ENCODE data around the gene PDE4D. TPM values are rescaled to one million over a fixed set of nuclear protein-coding genes. Genes with fewer than 3 reads are reported as not detected.

Gene PDE4D
- total RNA-seq, 1 experiment from 2014 or later: 3.3 TPM

DNA sequence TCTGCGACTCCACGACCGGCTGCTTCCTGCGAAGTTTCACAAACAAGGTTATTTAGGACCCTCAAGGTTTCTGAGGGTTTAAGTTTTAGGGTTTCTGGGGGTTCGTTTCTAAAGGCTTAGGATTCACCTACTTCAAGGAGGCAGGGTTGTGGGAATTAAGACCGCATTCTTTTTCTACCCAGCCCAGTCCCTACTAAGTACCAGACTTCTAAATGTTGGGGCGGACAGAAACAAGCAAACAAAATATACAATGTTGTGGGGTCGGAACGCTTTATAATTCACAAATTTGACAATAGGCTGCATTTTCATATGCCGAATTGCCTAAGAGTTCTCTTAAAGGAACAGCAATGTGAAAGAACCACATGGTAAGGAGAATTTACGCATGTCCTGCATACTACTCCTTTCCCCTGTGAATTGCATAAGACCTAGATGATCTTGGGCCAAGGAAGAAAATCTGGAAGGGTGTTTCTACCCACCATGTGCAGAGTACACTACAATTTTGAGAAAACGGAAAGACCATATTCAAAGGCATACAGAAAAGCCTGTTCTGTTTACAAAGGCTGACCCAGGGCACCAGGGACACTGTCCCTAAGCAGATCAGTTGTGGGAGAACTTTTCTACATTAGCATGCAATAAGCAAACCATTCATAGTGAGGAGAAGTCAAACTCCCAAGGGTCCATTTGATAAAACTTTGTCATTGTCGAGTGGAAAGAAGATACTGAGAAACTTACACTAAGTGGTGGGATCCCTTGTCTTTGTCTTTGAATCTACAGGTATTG lies 853.3 kb downstream of the PDE4D start:
- TF ChIP-seq TCF7 (CRISPR knock-in tag; IDR thresholded peaks at IDR 0.05; ENCODE audit: low read depth) (no peak), ARID4B (CRISPR knock-in tag; IDR thresholded peaks at IDR 0.05; ENCODE audit: borderline replicate concordance) (no peak)
- H3K27ac Mint-ChIP-seq: no peak overlapping the region
- H3K9me3 Mint-ChIP-seq: peaks cover 3% of the 10 kb centered on the region; the same call in 1 of the 2 replicates
- ChIA-PET CTCF (interaction anchor here (1.8 kb wide), 1 partner anchor 134 kb away, joined by 6 read pairs; no protein-coding TSS in a partner anchor), POLR2A (no interaction called here)
- ATAC-seq (peak; percentile 5), DNase-seq (ENCODE audit: low spot score) (no peak)
- peak overlapping the region; percentile 87 for H3K4me3 Mint-ChIP-seq
- H3K4me1 Mint-ChIP-seq: peaks cover 22% of the 10 kb centered on the region
- no peaks in the 10 kb centered on the region for H3K36me3 Mint-ChIP-seq
- H3K27me3 Mint-ChIP-seq (ENCODE audit: low read depth): peaks cover 52% of the 10 kb centered on the region

DNA sequence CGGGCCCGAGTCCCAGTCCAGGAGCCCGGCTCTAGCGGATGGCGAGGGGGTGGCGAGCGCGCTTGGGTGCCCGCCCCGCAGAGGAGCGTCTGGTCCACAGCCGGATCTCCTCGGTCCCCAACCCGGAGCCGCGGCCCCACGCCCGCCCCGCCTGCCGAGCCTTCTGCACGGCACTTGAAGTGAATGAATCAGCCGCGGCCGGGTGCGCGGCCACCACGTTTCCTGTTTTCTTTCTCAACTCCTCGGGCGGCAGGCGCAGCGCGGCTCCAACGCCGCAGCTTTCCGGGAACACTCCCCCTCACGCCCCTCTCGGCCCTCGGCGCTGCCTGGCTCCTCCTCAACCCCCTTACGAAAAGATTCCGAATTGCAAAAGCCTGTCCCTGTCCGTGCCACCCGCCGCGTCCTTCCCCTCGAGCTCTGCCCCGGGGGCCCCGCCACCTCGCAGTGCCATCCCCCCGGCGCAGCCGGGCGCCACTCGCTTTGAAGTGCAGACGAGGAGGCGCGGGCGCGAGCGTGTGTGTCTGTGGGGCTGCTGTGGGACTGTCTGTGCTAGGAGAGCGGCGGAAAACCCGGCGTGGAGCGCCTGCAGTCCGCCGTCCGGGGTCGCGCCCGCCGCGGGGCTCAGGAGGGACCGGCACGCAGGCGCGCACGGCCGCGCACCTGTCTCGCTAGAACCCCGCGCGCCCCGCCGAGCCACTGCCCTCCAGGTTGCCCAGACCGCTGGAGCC lies 854.1 kb downstream of the PDE4D start:
- POLR2A ChIA-PET: interaction anchor here (0.6 to 1.2 kb wide), 2 partner anchors 88 to 160 kb away, joined by 3 to 4 read pairs; no protein-coding TSS in a partner anchor
- Mint-ChIP-seq H3K36me3 (no peaks in the 10 kb centered on the region), H3K9me3 (peaks cover 3% of the 10 kb centered on the region; the same call in 1 of the 2 replicates), H3K27me3 (ENCODE audit: low read depth) (peaks cover 52% of the 10 kb centered on the region), H3K4me1 (peaks cover 22% of the 10 kb centered on the region), H3K27ac (no peak overlapping the region), H3K4me3 (peak overlapping the region; percentile 87)
- CTCF ChIA-PET: interaction anchor here (0.6 to 1.8 kb wide), 4 partner anchors 134 to 761 kb away, joined by 3 to 6 read pairs (median 4); no protein-coding TSS in a partner anchor
- peak; percentile 64 for DNase-seq (ENCODE audit: low spot score)
- ATAC-seq: peak; percentile 78
- TF ChIP-seq AR (CRISPR knock-in tag; IDR thresholded peaks at IDR 0.05) (no peak), PRDM15 (CRISPR knock-in tag; IDR thresholded peaks at IDR 0.05) (peak; percentile 95), MYBL2 (CRISPR knock-in tag; IDR thresholded peaks at IDR 0.05) (0 out of 2 replicates have a peak, but pooled peaks have one; percentile 35), ERG (CRISPR knock-in tag; IDR thresholded peaks at IDR 0.05) (no peak), GABPB1 (CRISPR knock-in tag; IDR thresholded peaks at IDR 0.05) (0 out of 2 replicates have a peak, but pooled peaks have one; percentile 7), ZNF423 (CRISPR knock-in tag; IDR thresholded peaks at IDR 0.05) (peak; percentile 53; the same call in 1 of the 2 replicates), NFE2L1 (CRISPR knock-in tag; IDR thresholded peaks at IDR 0.05) (no peak), ZNF671 (CRISPR knock-in tag; IDR thresholded peaks at IDR 0.05) (no peak)
- TF ChIP-seq, protein P1, sequence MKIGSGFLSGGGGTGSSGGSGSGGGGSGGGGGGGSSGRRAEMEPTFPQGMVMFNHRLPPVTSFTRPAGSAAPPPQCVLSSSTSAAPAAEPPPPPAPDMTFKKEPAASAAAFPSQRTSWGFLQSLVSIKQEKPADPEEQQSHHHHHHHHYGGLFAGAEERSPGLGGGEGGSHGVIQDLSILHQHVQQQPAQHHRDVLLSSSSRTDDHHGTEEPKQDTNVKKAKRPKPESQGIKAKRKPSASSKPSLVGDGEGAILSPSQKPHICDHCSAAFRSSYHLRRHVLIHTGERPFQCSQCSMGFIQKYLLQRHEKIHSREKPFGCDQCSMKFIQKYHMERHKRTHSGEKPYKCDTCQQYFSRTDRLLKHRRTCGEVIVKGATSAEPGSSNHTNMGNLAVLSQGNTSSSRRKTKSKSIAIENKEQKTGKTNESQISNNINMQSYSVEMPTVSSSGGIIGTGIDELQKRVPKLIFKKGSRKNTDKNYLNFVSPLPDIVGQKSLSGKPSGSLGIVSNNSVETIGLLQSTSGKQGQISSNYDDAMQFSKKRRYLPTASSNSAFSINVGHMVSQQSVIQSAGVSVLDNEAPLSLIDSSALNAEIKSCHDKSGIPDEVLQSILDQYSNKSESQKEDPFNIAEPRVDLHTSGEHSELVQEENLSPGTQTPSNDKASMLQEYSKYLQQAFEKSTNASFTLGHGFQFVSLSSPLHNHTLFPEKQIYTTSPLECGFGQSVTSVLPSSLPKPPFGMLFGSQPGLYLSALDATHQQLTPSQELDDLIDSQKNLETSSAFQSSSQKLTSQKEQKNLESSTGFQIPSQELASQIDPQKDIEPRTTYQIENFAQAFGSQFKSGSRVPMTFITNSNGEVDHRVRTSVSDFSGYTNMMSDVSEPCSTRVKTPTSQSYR (CRISPR knock-in tag; IDR thresholded peaks at IDR 0.05): no peak
- TF ChIP-seq, protein P2, sequence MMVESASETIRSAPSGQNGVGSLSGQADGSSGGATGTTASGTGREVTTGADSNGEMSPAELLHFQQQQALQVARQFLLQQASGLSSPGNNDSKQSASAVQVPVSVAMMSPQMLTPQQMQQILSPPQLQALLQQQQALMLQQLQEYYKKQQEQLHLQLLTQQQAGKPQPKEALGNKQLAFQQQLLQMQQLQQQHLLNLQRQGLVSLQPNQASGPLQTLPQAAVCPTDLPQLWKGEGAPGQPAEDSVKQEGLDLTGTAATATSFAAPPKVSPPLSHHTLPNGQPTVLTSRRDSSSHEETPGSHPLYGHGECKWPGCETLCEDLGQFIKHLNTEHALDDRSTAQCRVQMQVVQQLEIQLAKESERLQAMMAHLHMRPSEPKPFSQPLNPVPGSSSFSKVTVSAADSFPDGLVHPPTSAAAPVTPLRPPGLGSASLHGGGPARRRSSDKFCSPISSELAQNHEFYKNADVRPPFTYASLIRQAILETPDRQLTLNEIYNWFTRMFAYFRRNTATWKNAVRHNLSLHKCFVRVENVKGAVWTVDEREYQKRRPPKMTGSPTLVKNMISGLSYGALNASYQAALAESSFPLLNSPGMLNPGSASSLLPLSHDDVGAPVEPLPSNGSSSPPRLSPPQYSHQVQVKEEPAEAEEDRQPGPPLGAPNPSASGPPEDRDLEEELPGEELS (CRISPR knock-in tag; IDR thresholded peaks at IDR 0.05): peak; percentile 63; the same call in 1 of the 2 replicates
